ENCODE results near the gene PLD3.

DNA sequence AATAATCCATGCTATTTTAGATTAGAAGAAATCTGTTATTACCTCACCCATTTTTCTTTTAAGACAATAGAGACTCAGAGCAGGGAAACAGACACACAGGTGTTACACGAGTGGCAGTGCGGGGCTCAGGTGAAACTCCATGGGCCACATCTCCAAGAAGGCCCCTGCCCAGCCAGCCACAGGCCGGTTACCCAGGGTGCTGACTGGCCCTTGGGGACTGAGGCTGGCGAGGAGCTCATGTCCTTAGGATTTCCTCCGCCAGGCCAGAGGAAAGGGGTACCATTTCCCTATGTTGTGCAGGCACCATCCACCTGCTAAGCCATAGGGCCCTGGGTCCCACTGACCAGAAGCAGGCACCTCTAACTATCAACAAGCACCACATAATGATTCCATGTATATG, 10.9 kb upstream of the PLD3 start:
- TF ChIP-seq, protein P1, sequence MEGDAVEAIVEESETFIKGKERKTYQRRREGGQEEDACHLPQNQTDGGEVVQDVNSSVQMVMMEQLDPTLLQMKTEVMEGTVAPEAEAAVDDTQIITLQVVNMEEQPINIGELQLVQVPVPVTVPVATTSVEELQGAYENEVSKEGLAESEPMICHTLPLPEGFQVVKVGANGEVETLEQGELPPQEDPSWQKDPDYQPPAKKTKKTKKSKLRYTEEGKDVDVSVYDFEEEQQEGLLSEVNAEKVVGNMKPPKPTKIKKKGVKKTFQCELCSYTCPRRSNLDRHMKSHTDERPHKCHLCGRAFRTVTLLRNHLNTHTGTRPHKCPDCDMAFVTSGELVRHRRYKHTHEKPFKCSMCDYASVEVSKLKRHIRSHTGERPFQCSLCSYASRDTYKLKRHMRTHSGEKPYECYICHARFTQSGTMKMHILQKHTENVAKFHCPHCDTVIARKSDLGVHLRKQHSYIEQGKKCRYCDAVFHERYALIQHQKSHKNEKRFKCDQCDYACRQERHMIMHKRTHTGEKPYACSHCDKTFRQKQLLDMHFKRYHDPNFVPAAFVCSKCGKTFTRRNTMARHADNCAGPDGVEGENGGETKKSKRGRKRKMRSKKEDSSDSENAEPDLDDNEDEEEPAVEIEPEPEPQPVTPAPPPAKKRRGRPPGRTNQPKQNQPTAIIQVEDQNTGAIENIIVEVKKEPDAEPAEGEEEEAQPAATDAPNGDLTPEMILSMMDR (IDR thresholded peaks at IDR 0.05): no peak
- TF ChIP-seq POLR2A (IDR thresholded peaks at IDR 0.05): no peak
